ENCODE results near the gene PTCH1. TPM values are rescaled to one million over a fixed set of nuclear protein-coding genes. Genes with fewer than 3 reads are reported as not detected.

The PTCH1 gene
- 10.4 TPM for total RNA-seq
- long read RNA-seq, partial matches to known transcripts = 0 of 2 reads
- long read RNA-seq, other reads (novel, unspliced or antisense) = 2 of 2 reads

GRCh38 chr9:95516734-95517558, at the start of gene PTCH1:
Gene PTCH1 (minus strand): TSS chr9:95516971.
- DNase-seq (ENCODE audit: missing footprints) (no peak), ATAC-seq (peak; percentile 65)
- intact Hi-C loops (cut with DNase I) = no loop called here

- no peak for ATAC-seq
- no peak for DNase-seq (ENCODE audit: missing footprints)
- intact Hi-C loops (cut with DNase I) = no loop called here
These were observed 49.2 kb upstream of the PTCH1 start for GRCh38 chr9:95565982-95566381.

- no peak for DNase-seq (ENCODE audit: missing footprints)
- intact Hi-C loops (cut with DNase I) = no loop called here
- ATAC-seq = no peak
These were observed 45.1 kb upstream of the PTCH1 start for GRCh38 chr9:95561913-95562312.

- intact Hi-C loops (cut with DNase I) = no loop called here
- ATAC-seq (no peak), DNase-seq (ENCODE audit: missing footprints) (no peak)
These were observed 40.4 kb upstream of the PTCH1 start for GRCh38 chr9:95557142-95557541.

GRCh38 chr9:95556521-95556920, 39.8 kb upstream of the PTCH1 start:
- DNase-seq (ENCODE audit: missing footprints) (no peak), ATAC-seq (no peak)
- intact Hi-C loops (cut with DNase I) = no loop called here

GRCh38 chr9:95552814-95553546, 36.2 kb upstream of the PTCH1 start:
- peak; percentile 80 for ATAC-seq
- no peak for DNase-seq (ENCODE audit: missing footprints)
- intact Hi-C loops (cut with DNase I) = no loop called here

GRCh38 chr9:95552255-95552654, 35.5 kb upstream of the PTCH1 start:
- intact Hi-C loops (cut with DNase I) = no loop called here
- DNase-seq (ENCODE audit: missing footprints) = no peak
- no peak for ATAC-seq

- ATAC-seq (no peak), DNase-seq (ENCODE audit: missing footprints) (no peak)
- intact Hi-C loops (cut with DNase I) = no loop called here
These were observed 34.6 kb upstream of the PTCH1 start for GRCh38 chr9:95551406-95551805.

- DNase-seq (ENCODE audit: missing footprints) (no peak), ATAC-seq (no peak)
- intact Hi-C loops (cut with DNase I) = no loop called here
These were observed 29.2 kb upstream of the PTCH1 start for GRCh38 chr9:95545831-95546567.

GRCh38 chr9:95533996-95534680, 17.4 kb upstream of the PTCH1 start:
- intact Hi-C loops (cut with DNase I) = no loop called here
- no peak for ATAC-seq
- no peak for DNase-seq (ENCODE audit: missing footprints)

- intact Hi-C loops (cut with DNase I) = no loop called here
- no peak for DNase-seq (ENCODE audit: missing footprints)
- no peak for ATAC-seq
These were observed 13.1 kb upstream of the PTCH1 start for GRCh38 chr9:95529910-95530309.

GRCh38 chr9:95528908-95529502, 12.2 kb upstream of the PTCH1 start:
- intact Hi-C loops (cut with DNase I) = no loop called here
- DNase-seq (ENCODE audit: missing footprints) (no peak), ATAC-seq (no peak)

- ATAC-seq (no peak), DNase-seq (ENCODE audit: missing footprints) (no peak)
- intact Hi-C loops (cut with DNase I) = no loop called here
These were observed 6.2 kb upstream of the PTCH1 start for GRCh38 chr9:95522871-95523370.

- ATAC-seq (no peak), DNase-seq (ENCODE audit: missing footprints) (no peak)
- intact Hi-C loops (cut with DNase I) = no loop called here
These were observed 4.9 kb upstream of the PTCH1 start for GRCh38 chr9:95521699-95522098.

- ATAC-seq = no peak
- no peak for DNase-seq (ENCODE audit: missing footprints)
- intact Hi-C loops (cut with DNase I) = no loop called here
These were observed 1.0 kb upstream of the PTCH1 start for GRCh38 chr9:95517559-95518425.

GRCh38 chr9:95516221-95516733, 494 bp downstream of the PTCH1 start:
- ATAC-seq (peak; percentile 8), DNase-seq (ENCODE audit: missing footprints) (no peak)
- intact Hi-C loops (cut with DNase I) = no loop called here
